ENCODE results near the gene STX1A.

The STX1A gene

GRCh38 chr7:73683788-73684693 is 35.4 kb downstream of the STX1A start:
- Mint-ChIP-seq H3K4me1 (peaks cover 32% of the 10 kb centered on the region), H3K27me3 (ENCODE audit: low read depth, poor library complexity) (peaks cover 3% of the 10 kb centered on the region), H3K27ac (peak overlapping the region; percentile 90), H3K4me3 (peak overlapping the region; percentile 98), H3K36me3 (ENCODE audit: low read depth) (peaks cover 25% of the 10 kb centered on the region), H3K9me3 (no peaks in the 10 kb centered on the region)
- TF ChIP-seq CTCF (IDR thresholded peaks at IDR 0.05): no peak
- no peak for DNase-seq

GRCh38 chr7:73683056-73683787 is 36.2 kb downstream of the STX1A start, which contains the start of the genes BUD23 and DNAJC30:
BUD23 (plus strand) TSS chr7:73683597; CDS start chr7:73683626, 29 bp downstream.
DNAJC30 (minus strand) TSS chr7:73683453; CDS start chr7:73683423, 30 bp downstream.
- TF ChIP-seq CTCF (IDR thresholded peaks at IDR 0.05): no peak

GRCh38 chr7:73682745-73683055 is 36.8 kb downstream of the STX1A start:
- TF ChIP-seq CTCF (IDR thresholded peaks at IDR 0.05): no peak
- H3K27ac Mint-ChIP-seq: peak overlapping the region; percentile 93
- no peaks in the 10 kb centered on the region for H3K9me3 Mint-ChIP-seq
- H3K4me3 Mint-ChIP-seq: peak overlapping the region; percentile 98
- H3K27me3 Mint-ChIP-seq (ENCODE audit: low read depth, poor library complexity): peaks cover 3% of the 10 kb centered on the region
- no peak for DNase-seq
- peaks cover 32% of the 10 kb centered on the region for H3K4me1 Mint-ChIP-seq
- H3K36me3 Mint-ChIP-seq (ENCODE audit: low read depth): peaks cover 31% of the 10 kb centered on the region

More at GRCh38 chr7:73683056-73683787, 36.2 kb downstream of the STX1A start, which contains the start of the genes BUD23 and DNAJC30:
- peak; percentile 96 for DNase-seq
- no peaks in the 10 kb centered on the region for H3K9me3 Mint-ChIP-seq
- H3K27me3 Mint-ChIP-seq (ENCODE audit: low read depth, poor library complexity): peaks cover 3% of the 10 kb centered on the region
- peaks cover 32% of the 10 kb centered on the region for H3K4me1 Mint-ChIP-seq
- peaks cover 26% of the 10 kb centered on the region for H3K36me3 Mint-ChIP-seq (ENCODE audit: low read depth)
- H3K27ac Mint-ChIP-seq: peak within 1 kb of the TSS; percentile 93
- peak within 1 kb of the TSS; percentile 98 for H3K4me3 Mint-ChIP-seq

GRCh38 chr7:73681031-73681430 is 38.4 kb downstream of the STX1A start:
- Mint-ChIP-seq H3K4me3 (peak overlapping the region; percentile 98), H3K9me3 (no peaks in the 10 kb centered on the region), H3K36me3 (ENCODE audit: low read depth) (peaks cover 26% of the 10 kb centered on the region), H3K27ac (peak overlapping the region; percentile 41), H3K4me1 (peaks cover 32% of the 10 kb centered on the region), H3K27me3 (ENCODE audit: low read depth, poor library complexity) (peaks cover 8% of the 10 kb centered on the region)
- TF ChIP-seq CTCF (IDR thresholded peaks at IDR 0.05): no peak
- DNase-seq: no peak

GRCh38 chr7:73680501-73680900 is 39.0 kb downstream of the STX1A start:
- H3K27ac Mint-ChIP-seq: peak overlapping the region; percentile 54
- peak overlapping the region; percentile 98 for H3K4me3 Mint-ChIP-seq
- TF ChIP-seq CTCF (IDR thresholded peaks at IDR 0.05): no peak
- no peak for DNase-seq
- H3K9me3 Mint-ChIP-seq: no peaks in the 10 kb centered on the region
- H3K36me3 Mint-ChIP-seq (ENCODE audit: low read depth): peaks cover 25% of the 10 kb centered on the region
- peaks cover 11% of the 10 kb centered on the region for H3K27me3 Mint-ChIP-seq (ENCODE audit: low read depth, poor library complexity)
- peaks cover 32% of the 10 kb centered on the region for H3K4me1 Mint-ChIP-seq

Measured in nephron progenitor cell (in vitro differentiated cells).